NCI-H1092 (cell line): Measurements from ENCODE around the gene ADD3.

Experiments used
- DNase-seq: peaks from one replicate; lab custom pipeline; 2025; lab: John Stamatoyannopoulos, UW

ADD3 gene

DNA sequence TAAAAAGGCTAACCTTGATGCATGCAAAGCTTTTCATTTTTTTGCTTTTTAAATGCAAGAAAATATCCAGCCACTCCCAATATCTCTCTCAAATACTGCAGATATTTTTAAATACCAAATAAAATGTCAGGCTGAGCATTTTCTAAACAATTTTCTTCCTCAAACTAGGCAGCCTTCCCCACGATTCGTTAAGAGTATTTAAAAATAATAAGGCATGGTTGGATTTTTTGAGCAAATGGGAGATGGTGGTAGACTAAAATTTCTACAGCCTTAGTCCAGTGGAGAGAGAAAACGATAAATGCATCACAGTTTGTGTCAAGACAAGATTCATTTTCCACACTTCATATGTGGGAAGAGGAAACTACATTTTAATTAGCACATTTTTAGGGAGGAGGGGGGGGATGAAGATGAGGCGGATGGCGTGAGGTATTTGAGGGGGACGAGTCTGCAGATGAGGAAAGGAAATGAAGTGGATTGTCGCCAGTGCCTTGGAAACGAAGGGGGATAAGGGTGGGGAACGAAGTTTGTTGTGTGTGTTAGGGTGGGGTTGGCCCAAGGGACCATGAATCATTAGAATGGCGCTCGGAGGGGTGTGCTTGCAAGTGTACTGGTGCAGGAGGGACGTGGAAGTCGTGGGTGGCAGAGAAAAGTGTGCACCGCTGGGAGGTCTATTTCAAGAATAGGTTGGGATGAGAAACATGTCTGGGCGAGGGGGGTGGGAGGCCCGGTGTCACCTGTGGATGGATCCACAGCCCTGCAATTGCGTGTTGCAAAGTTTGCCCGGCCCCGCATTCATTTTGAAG lies 1.2 kb upstream of the ADD3 start:
- no peak for DNase-seq

DNA sequence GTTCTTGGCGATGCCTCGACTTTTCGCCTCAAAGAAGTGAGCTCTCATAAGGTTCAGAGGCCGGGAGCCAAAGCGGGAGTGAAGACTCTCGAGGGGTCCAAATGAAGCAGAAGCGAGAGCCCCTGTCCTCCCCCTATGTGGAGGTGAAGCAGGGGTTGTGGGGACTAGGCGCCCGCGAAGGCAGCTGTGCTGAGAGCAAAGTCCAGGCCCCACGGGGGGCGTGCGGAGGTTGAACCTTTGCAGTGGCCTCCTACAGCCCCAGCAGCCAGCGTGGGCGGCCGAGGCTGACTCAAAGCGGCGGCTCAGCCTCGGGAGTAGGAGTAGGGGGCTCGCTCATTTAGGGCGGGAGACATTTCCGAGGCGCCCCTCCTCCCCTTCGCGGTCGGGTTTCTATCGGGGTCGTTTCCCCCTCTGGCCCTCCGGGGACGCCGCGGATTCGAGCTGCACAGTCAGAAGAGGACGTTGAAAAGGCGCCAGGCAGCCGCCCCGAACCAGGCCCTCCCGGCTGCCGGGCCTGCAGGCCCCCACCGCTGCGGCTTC lies 553 bp upstream of the ADD3 start:
- DNase-seq, result no peak

DNA sequence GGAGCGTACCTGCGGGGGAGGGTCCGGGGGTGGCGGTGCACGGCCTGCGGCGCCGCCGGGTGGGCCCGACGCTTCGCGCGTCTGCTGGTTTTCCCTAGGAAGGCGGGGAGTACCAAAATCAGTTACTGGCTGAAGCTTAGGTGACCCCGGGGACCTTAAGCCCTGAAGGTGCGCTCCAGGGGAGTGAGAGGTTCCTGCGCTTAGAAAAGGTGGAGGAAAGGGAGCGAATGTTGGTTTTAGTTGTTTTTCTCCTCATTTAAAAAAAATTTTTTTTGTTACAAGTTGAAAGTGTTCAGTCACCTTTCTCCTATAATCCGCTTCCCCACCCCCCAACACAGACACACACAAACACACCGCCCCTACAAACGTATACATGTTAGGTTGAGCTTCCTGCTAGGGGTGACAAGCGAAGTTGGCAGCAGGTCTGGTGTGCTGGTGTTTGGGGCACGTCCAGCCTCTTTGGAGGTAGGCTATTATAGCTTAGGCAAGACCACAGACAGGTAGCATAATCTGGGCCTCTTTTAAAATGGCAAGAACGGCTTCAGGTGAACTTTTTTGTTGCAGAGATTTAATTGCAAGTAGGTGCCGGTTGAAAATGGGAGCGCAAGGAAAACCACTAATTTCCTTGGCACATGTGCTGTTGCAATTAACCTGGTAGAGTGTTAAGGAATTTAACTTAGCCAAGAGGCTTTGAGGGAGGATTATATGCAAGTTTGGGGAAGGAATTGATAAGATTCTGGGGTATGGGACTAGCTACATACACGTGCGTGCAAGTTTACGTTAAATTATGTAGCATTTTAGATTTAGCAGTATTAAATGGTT lies 945 bp downstream of the ADD3 start:
- no peak for DNase-seq

DNA sequence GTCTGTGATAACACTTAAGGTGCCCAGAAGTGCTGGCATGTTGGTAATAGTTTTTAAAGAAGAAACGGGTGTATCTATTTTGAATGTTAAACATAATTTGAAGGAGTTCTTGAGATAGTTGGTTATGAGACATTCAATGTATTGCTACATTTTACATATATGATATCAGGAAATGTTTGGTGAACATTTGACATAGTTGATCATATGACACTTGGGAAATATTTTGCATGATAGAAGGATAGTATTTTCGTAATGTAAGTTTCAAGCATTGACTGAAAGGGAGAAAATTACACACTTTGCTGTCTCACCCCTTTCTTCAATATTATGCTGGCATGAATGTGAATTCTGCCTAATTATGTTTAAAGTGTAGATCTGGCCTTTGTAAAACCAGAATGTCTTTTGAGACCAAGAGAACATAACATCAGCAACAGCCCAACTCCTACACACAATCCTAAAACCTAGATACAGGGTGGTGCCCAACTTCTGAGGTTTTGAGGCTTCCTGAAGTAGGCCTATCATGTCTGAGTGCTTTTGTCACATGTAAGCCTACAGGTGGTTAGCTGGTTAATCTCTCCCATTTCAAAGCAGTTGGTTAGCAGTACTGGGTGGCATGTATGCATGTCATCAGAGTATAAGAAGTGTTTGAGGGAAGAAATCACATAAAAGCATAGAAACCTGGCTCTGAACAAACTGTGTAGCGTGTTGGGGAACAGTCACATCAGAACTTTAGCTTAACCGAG lies 2.1 kb downstream of the ADD3 start:
- DNase-seq, result no peak

DNA sequence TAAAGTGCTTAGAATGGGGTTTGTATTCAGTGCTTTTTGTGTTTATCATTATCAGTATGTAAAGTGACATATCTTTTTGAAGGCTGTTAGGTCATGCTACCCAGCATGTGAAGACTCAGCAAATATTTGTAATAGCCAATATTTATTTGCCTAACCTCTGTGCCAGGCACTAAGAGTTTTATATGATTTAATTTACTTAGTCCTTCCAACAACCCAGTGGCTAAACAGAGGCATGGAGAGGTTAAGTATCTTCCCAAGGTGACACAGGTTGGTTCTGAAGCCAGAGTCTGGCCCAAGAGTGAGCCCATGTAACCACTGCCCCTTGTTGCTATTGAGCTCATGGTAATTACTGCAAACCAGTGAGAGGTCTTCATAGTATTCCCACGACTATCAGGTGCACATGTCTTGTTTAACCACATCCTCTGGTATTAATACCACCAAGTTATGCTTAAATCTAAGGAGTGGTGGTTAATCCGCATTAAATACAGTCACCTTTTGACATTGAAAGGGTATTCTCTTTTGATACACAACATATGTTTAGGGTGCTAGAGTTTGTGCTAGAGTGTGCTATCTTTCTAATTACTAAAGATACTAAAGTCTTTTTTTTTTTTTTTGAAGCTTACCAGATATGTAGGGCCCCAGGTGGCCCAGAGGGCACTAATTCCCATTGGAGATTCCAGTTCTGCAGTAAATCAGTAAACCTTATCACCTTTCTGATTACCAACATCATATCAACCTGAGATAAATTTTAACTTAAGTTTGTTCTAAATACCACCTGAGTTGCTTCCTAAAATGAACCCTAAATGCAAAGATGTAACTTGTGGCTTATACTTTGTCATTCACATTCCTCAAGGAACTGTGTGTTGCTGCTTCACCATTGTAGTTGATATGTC lies 2.9 kb downstream of the ADD3 start:
- DNase-seq, result no peak

DNA sequence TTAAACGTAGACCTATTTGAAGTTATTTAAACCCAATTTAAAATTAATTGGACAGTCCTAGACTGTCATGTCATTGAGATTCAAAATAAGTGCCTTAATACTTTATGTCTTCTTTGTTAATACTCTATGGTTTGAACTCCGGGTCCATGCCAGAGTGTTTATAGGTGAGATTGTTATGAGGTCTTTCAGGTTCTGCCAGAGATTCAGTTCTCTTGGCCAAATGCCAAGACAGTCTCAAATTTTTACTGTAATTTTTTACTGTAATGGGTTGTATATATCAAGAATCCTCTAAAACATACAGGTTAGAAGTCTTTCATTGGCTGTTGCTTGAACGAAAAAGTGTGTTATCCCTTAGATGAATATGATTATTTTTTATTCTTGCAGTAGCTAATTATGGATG lies 3.9 kb downstream of the ADD3 start:
- no peak for DNase-seq

DNA sequence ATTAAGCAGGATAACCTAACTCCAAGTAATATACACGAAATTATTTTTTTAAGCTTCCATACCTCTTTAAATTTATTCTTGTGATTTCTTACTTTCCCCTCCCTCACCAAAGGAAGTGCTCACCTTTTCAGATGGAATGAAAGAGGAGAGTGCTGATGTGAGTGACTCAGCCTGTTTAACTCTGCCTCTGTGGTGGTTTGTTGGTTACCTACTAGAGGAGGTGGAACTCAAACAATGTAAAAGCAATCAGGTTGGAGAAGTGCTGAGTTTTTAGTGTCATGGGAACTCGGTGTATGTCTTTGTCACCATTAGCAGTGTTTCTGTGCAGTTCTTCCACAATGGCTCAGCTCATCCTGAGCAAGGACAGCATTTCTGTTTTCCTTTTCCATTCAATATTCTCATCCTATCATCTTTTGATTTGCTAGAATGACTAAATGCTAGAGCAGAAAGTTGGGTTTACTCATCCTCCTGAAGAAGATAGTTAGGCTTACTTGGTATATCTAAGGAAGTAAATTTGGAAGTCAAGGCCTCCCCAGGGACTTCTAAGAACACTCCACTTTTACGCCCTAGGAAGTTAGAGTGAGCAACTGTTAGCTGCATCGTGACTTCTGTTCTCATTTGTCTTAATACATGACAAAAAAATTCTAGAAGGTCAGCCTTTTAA lies 6.0 kb downstream of the ADD3 start:
- no peak for DNase-seq

DNA sequence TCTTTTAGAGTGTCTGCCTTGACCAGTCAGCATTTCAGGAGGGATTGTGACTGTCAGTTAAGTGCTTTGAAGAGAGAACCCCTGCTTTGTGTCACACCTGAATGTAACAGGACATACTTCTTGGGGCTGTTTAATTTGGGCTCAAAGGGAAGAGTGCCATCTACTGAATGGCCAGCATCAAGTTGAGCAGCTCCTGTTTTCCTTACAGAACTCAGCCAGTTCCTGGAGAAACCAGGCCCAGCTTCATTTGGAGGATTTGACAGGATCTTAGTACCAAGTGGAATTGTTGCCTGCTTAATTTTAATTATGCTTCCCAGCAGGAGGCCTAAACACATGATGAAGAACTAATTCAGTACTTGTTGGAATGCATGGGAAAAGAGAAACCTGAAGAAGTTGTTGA lies 8.3 kb downstream of the ADD3 start:
- no peak for DNase-seq

DNA sequence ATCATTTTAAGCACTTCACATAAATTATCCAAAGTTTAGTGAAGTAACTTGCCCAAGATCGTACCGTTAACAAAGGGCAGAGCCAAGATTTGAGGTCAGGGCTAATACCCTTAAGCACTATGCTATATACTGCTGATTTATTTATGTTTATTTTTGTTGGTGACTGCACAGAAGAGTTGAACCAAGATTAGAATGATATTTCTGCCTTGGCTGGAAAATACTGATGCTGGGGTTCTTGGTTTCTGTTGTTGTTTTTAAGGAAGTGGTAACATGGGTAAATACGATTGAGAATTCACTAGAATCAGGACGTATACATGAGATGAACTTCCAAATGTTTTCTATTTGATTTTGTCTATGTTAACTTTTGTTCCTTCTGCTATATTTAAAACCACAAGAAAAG lies 9.3 kb downstream of the ADD3 start:
- DNase-seq, result no peak

DNA sequence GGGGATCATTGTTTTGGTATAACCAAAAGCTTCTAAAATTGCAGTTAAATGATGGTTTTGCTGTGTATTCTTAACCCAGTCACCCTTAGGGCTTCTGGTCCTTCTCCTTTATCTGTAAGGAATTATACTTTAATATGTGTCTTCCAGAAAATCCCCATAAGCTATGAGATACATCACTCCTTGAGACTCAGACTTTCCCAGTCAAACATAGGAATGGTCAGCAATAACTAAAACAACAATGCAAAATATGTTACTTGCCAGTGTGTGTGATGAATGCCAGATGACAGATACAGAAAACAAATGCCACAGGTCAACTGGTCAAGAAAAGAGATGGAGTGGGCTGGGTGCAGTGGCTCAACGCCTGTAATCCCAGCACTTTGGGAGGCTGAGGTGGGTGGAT lies 10.1 kb downstream of the ADD3 start:
- DNase-seq, result no peak

DNA sequence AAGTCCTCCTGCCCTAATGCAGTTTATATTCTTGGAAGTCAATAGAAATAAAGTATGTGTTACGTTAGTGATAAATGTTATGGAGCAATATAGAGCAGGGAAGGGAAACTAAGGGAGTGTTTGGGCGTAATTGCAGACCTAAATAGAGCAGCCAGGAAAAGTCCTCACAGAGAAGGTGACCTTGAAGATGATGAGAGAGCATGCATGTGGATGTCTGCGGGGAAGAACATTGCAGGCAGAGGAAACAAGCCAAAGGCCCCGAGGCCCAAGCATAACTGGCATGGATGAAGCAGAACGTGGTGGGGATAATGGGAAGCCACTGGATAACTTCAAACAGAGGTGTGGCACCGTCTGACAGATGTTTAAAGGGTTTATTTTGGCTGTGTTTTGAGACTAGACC lies 12.5 kb downstream of the ADD3 start:
- no peak for DNase-seq

DNA sequence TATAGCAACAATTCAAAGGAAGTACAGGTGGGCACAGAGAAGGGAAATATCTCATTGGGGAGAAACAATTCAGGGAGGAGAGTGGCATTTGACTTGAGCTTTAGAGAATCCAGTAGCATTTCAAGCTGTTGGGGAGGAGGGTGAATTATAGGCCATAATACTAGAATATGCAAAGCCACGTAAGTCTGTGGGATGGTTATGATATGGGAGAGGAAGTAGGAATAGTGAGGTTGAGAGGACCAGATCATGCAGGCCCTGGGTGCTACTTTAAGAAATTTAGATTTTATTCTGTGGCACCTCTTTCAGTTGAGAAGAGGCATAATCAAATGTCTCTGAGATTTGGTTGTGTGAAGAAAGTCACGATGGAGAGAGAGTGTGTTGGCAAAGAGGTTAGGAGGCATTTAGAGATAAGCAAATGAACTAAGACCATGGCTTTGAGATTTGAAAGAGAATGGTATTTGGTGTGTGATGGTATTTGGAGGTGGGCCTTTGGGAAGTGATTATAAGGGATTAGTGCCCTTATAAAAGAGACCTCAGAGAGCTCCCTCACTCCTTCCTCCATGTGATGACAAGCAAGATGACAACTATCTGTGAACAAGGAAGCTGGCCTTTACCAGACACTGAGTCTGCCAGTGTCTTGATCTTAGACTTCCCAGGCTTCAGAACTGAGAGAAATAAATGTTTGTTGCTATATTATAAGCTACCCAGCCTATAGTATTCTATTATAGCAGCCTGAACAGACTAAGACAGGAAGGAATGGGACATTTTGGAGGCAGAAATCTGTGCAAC lies 15.1 kb downstream of the ADD3 start:
- DNase-seq, result no peak

DNA sequence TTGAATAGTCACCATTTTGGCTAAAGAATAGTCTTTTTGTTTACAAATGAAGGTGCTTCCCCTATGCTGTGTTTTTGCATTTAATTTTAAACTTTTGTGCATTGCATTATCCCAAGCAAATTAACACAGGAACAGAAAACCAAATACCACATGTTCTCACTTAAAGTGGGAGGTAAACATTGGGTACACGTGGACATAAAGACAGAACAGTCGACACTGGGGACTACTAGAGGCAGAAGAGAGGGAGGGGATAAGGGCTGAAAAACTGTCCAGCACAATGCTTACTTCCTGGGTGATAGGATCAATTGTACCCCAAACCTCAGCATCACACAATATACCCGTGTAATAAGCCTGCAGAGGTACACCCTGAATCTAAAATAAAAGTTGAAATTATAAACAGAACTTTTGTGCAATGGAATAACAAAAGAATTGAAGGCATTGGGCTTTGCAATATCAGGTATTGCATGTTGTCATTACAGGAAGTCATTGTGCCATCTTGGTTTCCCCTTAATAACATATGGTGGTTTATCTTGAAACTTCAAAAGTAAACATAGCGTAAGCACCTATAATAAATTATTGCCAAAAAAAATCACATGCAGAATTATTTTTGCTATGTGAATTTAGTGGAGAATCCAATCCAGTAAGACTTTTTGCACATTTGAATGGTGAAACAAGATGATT lies 16.1 kb downstream of the ADD3 start:
- DNase-seq, result no peak

DNA sequence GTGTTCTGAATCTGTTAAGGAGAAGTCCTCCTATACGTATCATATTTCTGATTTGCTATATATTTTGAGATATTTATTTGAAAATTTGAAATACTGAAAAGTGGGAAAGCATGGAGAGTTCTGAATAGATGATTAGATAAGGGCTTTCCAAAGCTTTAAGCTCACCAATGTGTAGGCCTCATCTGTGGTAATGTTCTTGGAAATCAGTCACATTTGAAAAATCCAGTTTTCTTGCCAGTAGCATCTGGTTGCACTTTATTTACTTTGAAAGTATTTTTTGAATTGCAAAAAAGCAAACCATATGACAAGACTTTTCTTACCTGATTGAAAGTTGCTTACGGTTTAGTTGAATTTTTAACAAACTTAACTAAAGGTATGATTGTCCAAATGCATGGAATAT lies 21.7 kb downstream of the ADD3 start:
- no peak for DNase-seq

DNA sequence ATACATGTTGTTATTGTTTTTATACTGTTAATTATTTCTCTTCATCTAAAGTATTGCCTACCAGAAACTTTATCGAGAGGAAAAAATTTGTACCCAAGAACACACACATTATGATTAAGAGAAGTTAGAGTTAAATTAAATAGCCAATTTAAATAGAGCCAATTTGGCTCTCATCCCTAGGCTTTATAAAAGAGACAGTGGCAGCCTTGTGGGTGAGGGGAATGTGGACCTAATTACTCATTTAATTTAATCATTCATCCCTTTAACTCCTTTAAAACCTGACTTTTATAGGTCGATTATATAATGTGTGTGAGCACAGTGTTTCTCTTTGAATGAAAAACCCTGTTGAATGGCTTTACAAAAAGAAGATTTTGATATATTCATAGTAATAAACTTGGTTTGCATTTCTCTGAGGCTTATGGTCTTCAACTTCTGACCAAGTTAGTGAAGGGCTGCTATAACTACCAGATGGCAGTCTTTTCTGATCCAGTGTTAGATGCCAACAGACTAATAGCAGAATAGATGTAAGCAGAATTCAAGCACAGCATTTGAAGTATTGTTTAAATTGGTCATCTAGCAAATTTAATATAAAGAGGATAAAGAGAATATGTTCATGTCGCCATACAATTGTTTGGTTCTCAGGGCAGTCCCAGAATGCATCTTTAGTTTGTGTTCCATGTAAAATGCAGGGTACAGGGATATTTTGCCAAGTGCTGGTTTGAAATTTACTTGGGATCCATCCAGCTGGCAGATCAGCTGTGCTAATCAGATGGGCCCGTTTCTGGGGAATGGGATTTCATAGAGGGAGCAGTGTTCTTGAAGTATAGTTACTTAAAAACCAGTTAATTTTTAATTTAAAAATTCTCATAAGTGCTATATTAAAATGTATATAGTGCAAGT lies 25.3 kb downstream of the ADD3 start:
- no peak for DNase-seq

DNA sequence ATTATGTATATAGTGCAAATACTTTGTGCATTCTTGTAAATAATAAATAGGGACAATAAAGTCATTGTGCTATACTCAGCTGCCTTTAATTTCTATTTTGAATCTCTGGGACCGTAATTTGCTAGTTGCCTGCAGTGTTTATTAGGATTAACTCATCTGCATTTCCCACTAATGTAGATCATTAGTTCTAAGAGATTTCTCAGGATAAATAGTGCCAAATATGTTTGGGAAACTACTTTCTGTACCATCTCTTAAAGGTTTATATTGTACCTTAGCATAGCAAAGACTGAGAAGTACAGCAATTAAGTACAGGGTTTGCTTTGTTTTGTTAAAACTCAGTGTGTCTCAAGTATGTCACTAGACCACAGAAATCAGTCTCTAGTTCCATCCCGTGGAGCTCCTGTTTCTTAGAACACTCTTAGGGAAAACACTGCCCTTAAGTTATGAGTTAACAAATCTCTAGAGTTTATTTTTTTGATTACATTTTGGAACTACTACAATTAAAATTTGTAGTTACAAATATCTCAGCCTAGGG lies 26.0 kb downstream of the ADD3 start:
- no peak for DNase-seq

DNA sequence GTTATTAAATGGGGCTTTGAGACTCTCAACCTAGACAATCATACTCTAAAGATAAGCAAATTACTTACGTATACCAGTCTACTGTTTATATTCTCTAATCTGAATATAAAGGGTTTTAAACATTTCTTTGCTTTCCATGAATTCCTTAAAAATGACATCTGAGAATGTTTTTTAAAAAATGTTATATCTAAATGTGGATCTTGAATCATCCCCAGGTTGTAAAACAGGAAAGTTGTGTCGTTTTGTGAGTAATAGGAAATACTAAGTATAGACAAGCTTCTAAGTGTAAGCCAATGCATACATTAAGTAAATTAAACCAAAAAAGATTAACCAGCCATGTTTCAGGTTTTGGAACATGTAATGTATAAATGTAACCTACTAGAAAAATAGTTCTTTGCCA lies 26.8 kb downstream of the ADD3 start:
- DNase-seq, result no peak
